Measurements from ENCODE around the gene PLA2G3. TPM values are rescaled to one million over a fixed set of nuclear protein-coding genes. Genes with fewer than 3 reads are reported as not detected.

PLA2G3 gene
- total RNA-seq, 1 experiment from 2014 or later: 21.5 TPM

GRCh38 chr22:31127181-31127772 is 13.0 kb downstream of the PLA2G3 start:
- no peaks in the 10 kb centered on the region for H3K27me3 ChIP-seq (replicated peaks; ENCODE audit: insufficient read depth, low read depth, low read length, poor library complexity)
- CTCF ChIA-PET: no interaction called here
- TF ChIP-seq, protein P1, sequence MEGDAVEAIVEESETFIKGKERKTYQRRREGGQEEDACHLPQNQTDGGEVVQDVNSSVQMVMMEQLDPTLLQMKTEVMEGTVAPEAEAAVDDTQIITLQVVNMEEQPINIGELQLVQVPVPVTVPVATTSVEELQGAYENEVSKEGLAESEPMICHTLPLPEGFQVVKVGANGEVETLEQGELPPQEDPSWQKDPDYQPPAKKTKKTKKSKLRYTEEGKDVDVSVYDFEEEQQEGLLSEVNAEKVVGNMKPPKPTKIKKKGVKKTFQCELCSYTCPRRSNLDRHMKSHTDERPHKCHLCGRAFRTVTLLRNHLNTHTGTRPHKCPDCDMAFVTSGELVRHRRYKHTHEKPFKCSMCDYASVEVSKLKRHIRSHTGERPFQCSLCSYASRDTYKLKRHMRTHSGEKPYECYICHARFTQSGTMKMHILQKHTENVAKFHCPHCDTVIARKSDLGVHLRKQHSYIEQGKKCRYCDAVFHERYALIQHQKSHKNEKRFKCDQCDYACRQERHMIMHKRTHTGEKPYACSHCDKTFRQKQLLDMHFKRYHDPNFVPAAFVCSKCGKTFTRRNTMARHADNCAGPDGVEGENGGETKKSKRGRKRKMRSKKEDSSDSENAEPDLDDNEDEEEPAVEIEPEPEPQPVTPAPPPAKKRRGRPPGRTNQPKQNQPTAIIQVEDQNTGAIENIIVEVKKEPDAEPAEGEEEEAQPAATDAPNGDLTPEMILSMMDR (conservative IDR thresholded peaks at IDR 0.05; ENCODE audit: low read depth, low read length): no peak
- no peak for TF ChIP-seq EZH2 (IDR thresholded peaks at IDR 0.05; ENCODE audit: borderline replicate concordance, low read depth, low read length, poor library complexity, severe bottlenecking)
- H3K27ac ChIP-seq (ENCODE audit: low read depth, low read length, poor library complexity, severe bottlenecking): no peak overlapping the region
- H3K9me3 ChIP-seq (ENCODE audit: low read depth, low read length, poor library complexity, severe bottlenecking): no peaks in the 10 kb centered on the region
- DNase-seq (ENCODE audit: low spot score): no peak
- intact Hi-C loops (cut with micrococcal nuclease; ENCODE audit: unreplicated experiment): no loop called here
- no peak overlapping the region for H3K4me3 ChIP-seq (ENCODE audit: low read depth, low read length, poor library complexity, severe bottlenecking)
- POLR2A ChIA-PET (ENCODE audit: low non-redundant PET): no interaction called here
- no TSS peak for BruUV-seq (replicated peaks)
- H3K4me1 ChIP-seq (ENCODE audit: insufficient read depth, low read length, poor library complexity, severe bottlenecking): peaks cover 9% of the 10 kb centered on the region
- no peaks in the 10 kb centered on the region for H3K36me3 ChIP-seq (ENCODE audit: insufficient read depth, low read length, poor library complexity, severe bottlenecking)

DNA sequence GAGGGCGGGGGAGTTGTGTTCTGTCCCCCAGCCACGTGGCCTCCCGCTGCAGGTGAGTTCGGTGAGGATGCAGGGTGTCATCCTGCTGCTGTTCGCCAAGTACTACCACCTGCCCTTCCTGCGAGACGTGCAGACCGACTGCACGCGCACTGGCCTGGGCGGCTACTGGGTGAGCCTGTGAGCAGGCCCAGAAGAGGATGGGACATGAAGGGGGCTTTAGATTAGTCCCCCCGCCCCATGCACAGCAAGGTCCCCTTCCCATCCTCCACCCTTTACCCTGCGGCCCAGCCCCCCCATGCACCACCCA is 13.5 kb downstream of the PLA2G3 start:
- Histone ChIP-seq H3K27ac (ENCODE audit: low read depth, low read length, poor library complexity, severe bottlenecking) (no peak overlapping the region), H3K9me3 (ENCODE audit: low read depth, low read length, poor library complexity, severe bottlenecking) (no peaks in the 10 kb centered on the region), H3K4me1 (ENCODE audit: insufficient read depth, low read length, poor library complexity, severe bottlenecking) (peaks cover 9% of the 10 kb centered on the region), H3K27me3 (replicated peaks; ENCODE audit: insufficient read depth, low read depth, low read length, poor library complexity) (no peaks in the 10 kb centered on the region), H3K4me3 (ENCODE audit: low read depth, low read length, poor library complexity, severe bottlenecking) (no peak overlapping the region), H3K36me3 (ENCODE audit: insufficient read depth, low read length, poor library complexity, severe bottlenecking) (no peaks in the 10 kb centered on the region)
- ChIA-PET CTCF (no interaction called here), POLR2A (ENCODE audit: low non-redundant PET) (no interaction called here)
- BruUV-seq (replicated peaks): no TSS peak
- no peak for DNase-seq (ENCODE audit: low spot score)
- intact Hi-C loops (cut with micrococcal nuclease; ENCODE audit: unreplicated experiment): no loop called here
- TF ChIP-seq, protein P1 (conservative IDR thresholded peaks at IDR 0.05; ENCODE audit: low read depth, low read length): no peak
- no peak for TF ChIP-seq EZH2 (IDR thresholded peaks at IDR 0.05; ENCODE audit: borderline replicate concordance, low read depth, low read length, poor library complexity, severe bottlenecking)

- H3K4me1 ChIP-seq (ENCODE audit: insufficient read depth, low read length, poor library complexity, severe bottlenecking): peaks cover 9% of the 10 kb centered on the region
- no peak for TF ChIP-seq EZH2 (IDR thresholded peaks at IDR 0.05; ENCODE audit: borderline replicate concordance, low read depth, low read length, poor library complexity, severe bottlenecking)
- TF ChIP-seq, protein P1 (conservative IDR thresholded peaks at IDR 0.05; ENCODE audit: low read depth, low read length): no peak
- no peaks in the 10 kb centered on the region for H3K36me3 ChIP-seq (ENCODE audit: insufficient read depth, low read length, poor library complexity, severe bottlenecking)
- H3K27ac ChIP-seq (ENCODE audit: low read depth, low read length, poor library complexity, severe bottlenecking): no peak overlapping the region
- H3K9me3 ChIP-seq (ENCODE audit: low read depth, low read length, poor library complexity, severe bottlenecking): no peaks in the 10 kb centered on the region
- BruUV-seq (replicated peaks): no TSS peak
- ChIA-PET POLR2A (ENCODE audit: low non-redundant PET) (no interaction called here), CTCF (no interaction called here)
- H3K4me3 ChIP-seq (ENCODE audit: low read depth, low read length, poor library complexity, severe bottlenecking): no peak overlapping the region
- no peaks in the 10 kb centered on the region for H3K27me3 ChIP-seq (replicated peaks; ENCODE audit: insufficient read depth, low read depth, low read length, poor library complexity)
- intact Hi-C loops (cut with micrococcal nuclease; ENCODE audit: unreplicated experiment): no loop called here
- no peak for DNase-seq (ENCODE audit: low spot score)
Measured at GRCh38 chr22:31126128-31126868, 14.0 kb downstream of the PLA2G3 start.
